Measurements from ENCODE around the gene CACNA1E. TPM values are rescaled to one million over a fixed set of nuclear protein-coding genes. Genes with fewer than 3 reads are reported as not detected.

CACNA1E gene
- total RNA-seq, 3 donors from 2014 or later (not counting 1 experiment from before 2014, with no cell fraction given), result 0.40 TPM; not detected in 2

DNA sequence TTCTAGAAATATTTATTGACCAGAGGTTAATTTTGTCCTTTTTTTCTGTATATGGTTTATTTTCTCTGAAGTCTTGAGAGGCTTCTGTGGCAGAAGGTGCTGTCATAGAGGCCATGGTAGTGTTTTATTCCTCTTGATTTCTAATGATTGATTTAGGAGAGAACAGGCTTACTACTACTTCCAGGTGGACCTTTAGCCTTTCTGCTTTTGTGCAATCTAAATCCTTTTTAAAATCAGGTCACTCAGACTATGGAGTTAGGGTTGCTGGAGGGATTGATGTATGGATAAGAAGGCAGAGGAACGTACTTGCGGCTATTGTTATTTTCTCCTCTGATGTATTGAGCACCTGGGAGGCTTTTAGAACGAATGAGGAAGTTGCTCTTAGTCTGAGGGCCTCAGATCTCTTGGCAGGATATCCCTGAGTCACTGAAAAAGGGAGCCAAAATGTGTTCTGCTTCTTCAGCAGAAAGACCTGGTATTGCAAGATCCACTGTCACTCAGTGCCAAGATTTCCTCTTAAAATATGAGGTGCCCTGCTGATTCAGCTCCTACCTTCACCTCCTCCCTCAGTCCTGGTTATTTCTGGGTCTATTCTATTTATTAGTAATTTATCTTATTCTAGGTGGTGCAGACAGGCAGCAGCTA is 300.8 kb downstream of the CACNA1E start:
- peaks cover 0 to 2% of the 10 kb centered on the region in 2 donors for H3K27me3 Mint-ChIP-seq (ENCODE audit: low read depth in 2 of 2)
- DNase-seq (no peak), ATAC-seq (no peak)
- peaks cover 0 to 2% of the 10 kb centered on the region in 2 donors for H3K9me3 Mint-ChIP-seq
- no peak for TF ChIP-seq CTCF (IDR thresholded peaks at IDR 0.05)
- Histone ChIP-seq H3K27me3 (ENCODE audit: control insufficient read depth, insufficient read depth, low read length) (no peaks in the 10 kb centered on the region), H3K27ac (ENCODE audit: low read length) (no peak overlapping the region), H3K4me1 (ENCODE audit: control insufficient read depth, insufficient read depth, low read length) (no peaks in the 10 kb centered on the region), H3K9me3 (ENCODE audit: control insufficient read depth, insufficient read depth, low read length) (no peaks in the 10 kb centered on the region), H3K36me3 (ENCODE audit: control insufficient read depth, insufficient read depth, low read length) (no peaks in the 10 kb centered on the region), H3K4me3 (ENCODE audit: low read length) (no peak overlapping the region)
- H3K36me3 Mint-ChIP-seq, result no peaks in the 10 kb centered on the region
- 9% methylated on average over 3 of the region's 3 CpGs for WGBS (ENCODE audit: insufficient coverage)
- H3K4me1 Mint-ChIP-seq, result no peaks in the 10 kb centered on the region
- H3K27ac Mint-ChIP-seq, result no peak overlapping the region
- intact Hi-C loops (cut with micrococcal nuclease), result no loop called here
- no peak overlapping the region for H3K4me3 Mint-ChIP-seq

DNA sequence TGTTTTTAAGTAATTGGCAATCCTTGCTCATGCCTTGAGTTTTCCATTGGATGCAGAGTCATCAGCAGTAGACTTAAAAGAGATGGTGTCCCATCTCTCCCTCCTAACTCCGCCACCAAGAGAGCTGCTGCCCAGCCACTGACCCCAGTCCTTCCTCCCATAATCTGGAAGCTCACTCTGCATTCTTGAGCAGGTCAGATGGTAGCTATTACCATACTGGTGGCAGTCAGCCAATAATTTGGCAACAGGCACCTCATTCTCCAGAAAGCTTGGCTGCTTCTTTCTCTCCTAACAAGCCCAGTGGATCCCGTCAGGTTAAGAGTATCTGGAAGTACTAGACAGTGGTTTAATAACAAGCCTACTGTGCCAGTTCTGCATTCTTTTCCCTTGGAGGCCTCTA is 306.1 kb downstream of the CACNA1E start:
- H3K4me3 ChIP-seq (ENCODE audit: low read length), result no peak overlapping the region
- no peak for TF ChIP-seq CTCF (IDR thresholded peaks at IDR 0.05)
- H3K27ac ChIP-seq (ENCODE audit: low read length), result no peak overlapping the region
- no peak for ATAC-seq
- intact Hi-C loops (cut with micrococcal nuclease), result no loop called here
- 90% methylated on average over 2 of the region's 2 CpGs for WGBS (ENCODE audit: insufficient coverage)
- H3K4me1 ChIP-seq (ENCODE audit: control insufficient read depth, insufficient read depth, low read length), result no peaks in the 10 kb centered on the region
- H3K36me3 ChIP-seq (ENCODE audit: control insufficient read depth, insufficient read depth, low read length), result no peaks in the 10 kb centered on the region
- no peak overlapping the region for H3K4me3 Mint-ChIP-seq
- H3K27me3 Mint-ChIP-seq (ENCODE audit: low read depth in 2 of 2), result no peaks in the 10 kb centered on the region
- H3K9me3 Mint-ChIP-seq, result peaks cover 0 to 2% of the 10 kb centered on the region in 2 donors
- no peaks in the 10 kb centered on the region for H3K27me3 ChIP-seq (ENCODE audit: control insufficient read depth, insufficient read depth, low read length)
- H3K36me3 Mint-ChIP-seq, result no peaks in the 10 kb centered on the region
- no peak overlapping the region for H3K27ac Mint-ChIP-seq
- no peaks in the 10 kb centered on the region for H3K4me1 Mint-ChIP-seq
- DNase-seq, result no peak
- no peaks in the 10 kb centered on the region for H3K9me3 ChIP-seq (ENCODE audit: control insufficient read depth, insufficient read depth, low read length)

- Histone ChIP-seq H3K27me3 (ENCODE audit: control insufficient read depth, insufficient read depth, low read length) (no peaks in the 10 kb centered on the region), H3K4me3 (ENCODE audit: low read length) (no peak overlapping the region), H3K9me3 (ENCODE audit: control insufficient read depth, insufficient read depth, low read length) (no peaks in the 10 kb centered on the region), H3K4me1 (ENCODE audit: control insufficient read depth, insufficient read depth, low read length) (no peaks in the 10 kb centered on the region), H3K36me3 (ENCODE audit: control insufficient read depth, insufficient read depth, low read length) (no peaks in the 10 kb centered on the region), H3K27ac (ENCODE audit: low read length) (no peak overlapping the region)
- intact Hi-C loops (cut with micrococcal nuclease), result no loop called here
- WGBS (ENCODE audit: insufficient coverage), result 91% methylated on average over 6 of the region's 6 CpGs
- no peak overlapping the region for H3K4me3 Mint-ChIP-seq
- no peak overlapping the region for H3K27ac Mint-ChIP-seq
- H3K27me3 Mint-ChIP-seq (ENCODE audit: low read depth in 2 of 2), result no peaks in the 10 kb centered on the region
- peaks cover 0 to 2% of the 10 kb centered on the region in 2 donors for H3K9me3 Mint-ChIP-seq
- DNase-seq (no peak), ATAC-seq (no peak)
- no peaks in the 10 kb centered on the region for H3K36me3 Mint-ChIP-seq
- TF ChIP-seq CTCF (IDR thresholded peaks at IDR 0.05), result no peak
- H3K4me1 Mint-ChIP-seq, result no peaks in the 10 kb centered on the region
Observed at GRCh38 chr1:181791721-181792120, 308.4 kb downstream of the CACNA1E start.

DNA sequence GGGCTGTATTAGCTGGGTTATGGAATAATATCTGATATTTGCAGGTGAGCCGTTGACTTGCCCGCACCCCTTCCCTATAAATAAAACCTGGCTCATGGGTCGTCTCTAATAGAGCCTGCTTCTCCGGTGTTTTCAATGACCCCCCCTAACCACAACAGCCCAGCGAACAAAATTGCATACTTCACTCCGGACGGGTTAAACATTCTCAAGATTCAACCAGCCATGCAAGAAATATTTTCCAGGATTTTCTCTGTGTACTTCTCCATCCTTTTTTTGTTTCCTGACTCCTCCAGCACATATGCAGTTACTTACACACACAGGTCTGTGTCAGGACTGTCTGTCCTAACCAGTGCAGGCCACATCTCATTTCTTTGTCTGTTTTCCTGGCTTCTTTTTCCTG is 310.5 kb downstream of the CACNA1E start:
- no peak overlapping the region for H3K4me3 Mint-ChIP-seq
- H3K27ac Mint-ChIP-seq, result no peak overlapping the region
- Histone ChIP-seq H3K27me3 (ENCODE audit: control insufficient read depth, insufficient read depth, low read length) (no peaks in the 10 kb centered on the region), H3K4me3 (ENCODE audit: low read length) (no peak overlapping the region), H3K9me3 (ENCODE audit: control insufficient read depth, insufficient read depth, low read length) (no peaks in the 10 kb centered on the region), H3K27ac (ENCODE audit: low read length) (no peak overlapping the region), H3K4me1 (ENCODE audit: control insufficient read depth, insufficient read depth, low read length) (no peaks in the 10 kb centered on the region), H3K36me3 (ENCODE audit: control insufficient read depth, insufficient read depth, low read length) (no peaks in the 10 kb centered on the region)
- TF ChIP-seq CTCF (IDR thresholded peaks at IDR 0.05), result no peak
- no peak for ATAC-seq
- intact Hi-C loops (cut with micrococcal nuclease), result no loop called here
- no peak for DNase-seq
- no peaks in the 10 kb centered on the region for H3K9me3 Mint-ChIP-seq
- no peaks in the 10 kb centered on the region for H3K27me3 Mint-ChIP-seq (ENCODE audit: low read depth in 2 of 2)
- 94% methylated on average over 7 of the region's 7 CpGs for WGBS (ENCODE audit: insufficient coverage)
- no peaks in the 10 kb centered on the region for H3K36me3 Mint-ChIP-seq
- no peaks in the 10 kb centered on the region for H3K4me1 Mint-ChIP-seq

Measured in natural killer cell (primary cell).